ENCODE measurements around the gene C1orf87.

Gene C1orf87

DNA sequence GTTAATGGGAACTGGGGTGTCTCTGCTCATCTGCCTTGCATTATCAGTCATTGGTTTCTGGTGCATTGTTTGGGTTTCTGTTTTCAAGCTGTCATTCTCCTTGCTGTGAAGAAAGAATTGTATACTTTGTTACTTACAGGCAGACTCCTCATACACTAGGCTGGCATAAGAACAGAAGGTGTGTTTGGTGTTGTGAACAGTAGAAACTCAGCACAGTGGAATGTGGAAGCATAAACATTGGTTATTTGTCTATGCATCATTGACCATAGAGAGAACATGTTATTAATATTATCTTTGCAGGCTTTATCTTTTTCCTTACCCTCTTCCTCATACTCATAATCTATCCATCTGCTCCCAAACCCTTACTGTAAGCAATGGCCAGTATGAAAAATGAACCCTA is 18.2 kb downstream of the C1orf87 start:
- no peak for DNase-seq

DNA sequence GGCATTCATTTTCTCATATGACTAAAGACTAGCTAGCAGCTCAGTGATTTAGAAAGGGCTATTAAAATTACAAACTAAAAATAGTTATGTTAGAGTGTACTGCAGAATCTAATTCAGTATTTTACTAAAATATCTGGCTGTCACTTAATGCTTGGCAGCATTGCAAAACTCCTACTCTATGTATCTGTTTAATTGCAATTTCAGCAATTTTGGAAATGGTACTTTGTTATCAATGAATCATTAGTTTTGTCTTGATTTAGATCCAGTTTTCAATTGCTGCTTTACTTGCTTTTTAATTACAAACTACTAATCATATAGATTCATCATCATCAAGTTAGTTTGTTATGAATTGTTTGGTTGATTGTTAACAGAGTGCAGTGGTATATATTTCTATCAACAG is 19.2 kb downstream of the C1orf87 start:
- no peak for DNase-seq

DNA sequence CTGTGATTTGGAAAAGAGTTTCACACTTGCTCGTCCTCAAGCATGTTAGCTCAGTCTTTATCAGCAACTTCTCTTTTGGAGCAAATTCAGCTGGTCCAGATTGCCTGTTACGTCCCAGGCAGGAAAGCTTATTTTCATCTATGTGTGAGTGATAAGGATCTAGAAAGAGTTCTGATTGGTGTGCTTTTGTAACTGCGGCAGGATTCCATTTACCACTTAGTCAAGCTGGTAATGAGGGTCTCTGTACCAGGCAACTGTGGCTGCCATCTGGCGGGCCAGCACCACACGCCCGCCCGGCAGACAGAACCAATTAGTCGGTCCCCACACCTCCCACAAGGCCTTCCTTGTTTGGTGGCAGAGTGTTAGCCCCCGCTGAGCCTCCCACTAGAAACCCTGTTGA is 21.0 kb downstream of the C1orf87 start:
- no peak for DNase-seq

DNA sequence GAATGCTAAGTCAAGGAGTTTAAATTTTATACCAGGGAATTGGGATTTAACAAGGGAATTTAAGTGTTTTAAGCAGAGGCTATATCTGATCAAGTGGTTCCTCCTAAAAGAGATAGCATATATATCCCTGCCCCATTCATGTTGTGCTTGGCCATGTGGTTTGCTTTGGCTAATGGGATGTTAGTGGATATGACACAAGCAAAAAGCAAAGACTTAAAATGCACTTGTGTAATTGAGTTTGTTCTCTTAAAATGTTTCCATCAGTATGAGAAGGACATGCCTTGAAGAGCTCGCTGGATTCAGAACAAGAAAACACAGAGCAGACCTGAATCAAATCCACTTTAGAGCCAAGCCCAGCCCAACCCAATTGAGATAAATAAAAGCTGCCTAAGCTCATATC is 22.4 kb downstream of the C1orf87 start:
- DNase-seq, result no peak

DNA sequence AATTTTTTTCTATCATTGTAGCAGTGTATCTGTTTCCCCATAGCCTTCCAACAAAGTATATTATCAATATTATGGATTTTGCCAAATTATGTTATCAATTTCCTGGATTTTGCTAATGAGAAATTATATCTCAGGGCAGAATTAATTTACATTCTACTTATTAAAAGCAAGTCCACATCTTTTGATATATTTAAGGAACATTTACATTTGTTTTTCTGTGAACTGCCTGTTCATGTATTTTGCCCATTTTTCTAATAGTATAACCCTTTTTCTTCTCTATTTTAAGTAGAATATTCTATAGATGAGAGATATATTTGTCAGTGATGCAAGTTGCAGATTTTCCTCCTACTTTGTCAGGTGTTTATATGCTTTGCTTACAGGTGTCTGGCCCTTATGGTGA is 24.4 kb downstream of the C1orf87 start:
- DNase-seq, result no peak

DNA sequence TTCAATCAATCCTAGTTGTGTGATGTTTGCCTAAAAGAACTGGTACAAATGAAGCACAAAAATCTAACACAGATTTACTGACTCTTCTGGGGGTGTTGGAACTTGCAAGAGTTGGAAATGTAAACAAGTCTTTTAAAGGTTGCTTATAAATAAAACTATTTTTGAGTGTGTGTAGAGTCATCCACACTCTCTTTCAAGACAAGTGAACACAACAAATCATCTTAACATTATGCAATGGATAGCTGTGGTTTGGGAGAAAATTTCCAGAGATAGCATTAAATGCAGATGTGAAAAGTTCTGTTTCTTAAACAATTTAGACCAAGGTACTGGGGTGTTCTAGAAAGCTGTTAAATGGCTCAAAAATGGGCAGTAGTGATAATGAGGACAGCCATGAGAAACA is 28.7 kb downstream of the C1orf87 start:
- no peak for DNase-seq

- no peak for DNase-seq
These were observed 31.8 kb downstream of the C1orf87 start for GRCh38 chr1:60041783-60042182.

DNA sequence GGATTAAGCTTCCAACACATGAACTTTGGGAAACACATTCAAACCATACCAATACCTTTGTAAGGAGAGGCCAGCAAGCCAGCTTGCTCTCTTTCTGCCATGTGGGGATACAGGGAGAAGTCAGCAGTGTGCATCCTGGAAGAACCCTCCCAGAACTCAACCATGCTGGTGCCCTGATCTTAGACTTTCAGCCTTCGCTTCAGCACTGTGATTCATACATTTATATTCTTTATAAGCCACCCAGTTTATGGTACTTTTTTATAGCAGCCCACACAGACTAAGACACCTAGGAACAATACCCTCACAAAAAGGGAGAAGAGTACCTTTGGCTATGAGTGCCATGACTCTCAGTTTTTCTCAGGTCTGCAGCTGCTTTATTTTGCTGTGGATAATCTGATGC is 35.9 kb downstream of the C1orf87 start:
- no peak for DNase-seq

GRCh38 chr1:60036856-60037460 is 36.6 kb downstream of the C1orf87 start:
- DNase-seq, result no peak

GRCh38 chr1:60035921-60036320 is 37.6 kb downstream of the C1orf87 start:
- DNase-seq, result no peak

- no peak for DNase-seq
These were observed 38.6 kb downstream of the C1orf87 start for GRCh38 chr1:60034999-60035398.

DNA sequence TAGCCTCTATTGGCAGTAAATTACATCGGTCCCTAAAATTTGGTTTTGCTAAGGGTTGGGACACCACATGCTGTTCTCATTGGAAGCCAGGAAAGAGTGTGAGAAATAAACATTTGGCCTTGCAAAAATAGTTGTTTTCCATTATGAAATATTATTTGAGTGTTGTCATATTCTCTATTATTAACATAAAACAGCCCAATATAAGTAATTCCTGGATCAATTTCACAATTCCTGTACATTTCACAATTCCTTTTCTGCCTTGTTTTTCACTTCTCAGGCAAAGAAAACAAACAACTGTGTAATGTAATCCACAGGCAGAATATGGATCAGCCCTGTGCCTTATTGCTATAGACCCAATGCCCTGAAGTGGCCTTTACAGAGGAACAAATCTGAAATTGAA is 40.5 kb downstream of the C1orf87 start:
- DNase-seq, result no peak

DNA sequence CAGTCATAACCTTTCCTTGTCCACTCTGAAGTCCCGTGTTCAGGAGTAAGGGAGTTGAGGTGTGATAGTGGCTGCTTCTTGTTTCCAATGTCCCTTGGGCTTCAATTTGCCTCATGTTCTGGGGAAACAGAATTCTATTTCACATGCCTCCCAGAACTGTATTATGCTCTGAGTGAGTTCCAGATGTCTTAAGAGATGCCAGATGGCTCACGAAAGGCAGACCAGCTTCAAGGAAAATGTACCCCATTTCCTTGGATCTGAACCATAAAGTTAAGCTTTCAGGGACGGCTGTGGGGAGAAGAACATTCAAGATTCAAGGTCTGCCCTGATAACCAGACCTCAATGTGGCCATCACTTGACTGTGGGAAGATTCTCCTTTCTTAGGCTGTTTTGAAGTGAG is 42.4 kb downstream of the C1orf87 start:
- DNase-seq, result no peak

- no peak for DNase-seq
These were observed 48.0 kb downstream of the C1orf87 start for GRCh38 chr1:60025552-60025951.

DNA sequence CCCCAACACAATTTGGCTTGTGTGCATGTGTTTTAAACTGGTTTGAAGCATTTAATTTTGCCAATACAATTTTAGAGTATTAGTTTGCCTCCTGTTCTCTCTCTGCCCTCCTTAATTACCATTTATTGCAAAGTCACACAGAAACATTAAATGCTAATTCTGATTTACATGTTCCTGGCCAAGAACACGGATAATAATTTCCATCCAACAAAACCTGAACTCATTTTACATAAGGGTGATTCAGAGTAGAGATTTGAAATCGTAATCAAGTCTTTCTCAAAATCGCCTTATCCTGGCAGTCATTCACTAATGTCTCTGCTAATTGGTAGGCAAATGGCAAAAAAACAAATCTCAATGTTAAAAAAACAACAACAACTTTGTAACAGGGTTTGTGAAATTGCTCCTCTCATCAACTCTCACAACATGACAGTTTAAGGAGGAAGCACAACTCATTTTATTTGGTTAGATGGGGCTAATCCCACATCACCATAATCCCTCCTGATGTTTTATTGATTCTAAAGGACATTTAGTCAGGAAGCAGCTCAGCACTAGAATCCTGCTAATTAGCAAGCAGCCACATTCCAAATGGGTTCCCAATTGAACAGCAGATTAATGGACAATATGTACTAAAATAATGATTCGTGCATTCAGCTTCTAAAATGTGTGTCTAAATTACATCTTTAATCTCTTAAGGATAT is 55.9 kb downstream of the C1orf87 start:
- no peak for DNase-seq

GRCh38 chr1:60010690-60011089 is 62.9 kb downstream of the C1orf87 start:
- DNase-seq, result no peak

GRCh38 chr1:60008500-60008899 is 65.1 kb downstream of the C1orf87 start:
- DNase-seq, result no peak

GRCh38 chr1:60000625-60001024 is 72.9 kb downstream of the C1orf87 start:
- DNase-seq, result no peak

DNA sequence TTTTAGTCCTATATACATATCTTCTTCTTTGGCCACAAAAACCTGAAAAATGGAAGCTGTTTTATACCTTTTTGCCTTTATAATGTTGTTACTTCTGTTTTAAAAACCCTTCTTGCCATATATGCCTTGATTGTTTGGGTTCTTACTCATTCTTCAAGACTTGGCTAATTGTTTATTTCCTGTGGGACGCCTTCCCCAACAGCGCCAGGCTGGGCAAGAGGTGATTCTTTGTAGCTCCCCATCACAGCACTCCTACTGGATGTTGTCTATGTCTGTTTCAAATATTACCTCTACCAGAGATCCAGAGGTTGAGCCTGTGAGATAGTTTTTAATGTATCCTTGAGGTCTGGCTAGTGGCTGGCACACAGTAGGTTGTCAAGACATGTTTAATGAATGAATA is 73.8 kb downstream of the C1orf87 start:
- no peak for DNase-seq

- DNase-seq, result no peak
These were observed 74.6 kb downstream of the C1orf87 start for GRCh38 chr1:59999006-59999405.

DNA sequence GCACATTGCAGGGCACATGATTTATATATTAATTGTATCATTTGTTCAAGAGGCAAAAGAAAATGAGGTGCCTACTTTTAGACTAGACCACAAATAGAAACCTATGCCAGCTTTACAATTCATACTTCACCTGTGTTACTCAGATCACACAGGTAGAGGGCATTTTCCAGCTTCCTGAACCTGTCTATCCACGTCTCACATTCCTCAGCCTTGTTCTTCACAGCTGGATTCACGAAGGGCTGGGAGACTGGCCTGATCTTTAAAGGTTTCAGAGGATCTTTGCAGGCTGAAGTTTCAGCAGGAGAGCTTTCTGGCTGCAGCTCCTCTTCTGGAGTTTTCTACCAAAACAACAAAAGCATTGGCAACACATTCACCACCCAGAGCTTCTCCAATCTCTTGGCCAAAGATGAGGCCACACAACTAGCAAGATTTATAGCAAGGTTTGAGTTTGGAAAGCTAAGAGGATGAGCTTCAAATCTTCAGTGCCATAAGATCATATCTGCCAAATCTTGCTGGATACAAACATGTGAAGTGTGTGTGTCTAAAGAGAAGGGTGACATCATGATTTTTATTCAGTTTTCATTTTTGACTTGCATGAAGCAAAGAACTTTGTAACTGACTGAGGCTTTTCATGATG is 76.0 kb downstream of the C1orf87 start:
- no peak for DNase-seq

- no peak for DNase-seq
These were observed 79.0 kb downstream of the C1orf87 start for GRCh38 chr1:59994302-59995198.

DNA sequence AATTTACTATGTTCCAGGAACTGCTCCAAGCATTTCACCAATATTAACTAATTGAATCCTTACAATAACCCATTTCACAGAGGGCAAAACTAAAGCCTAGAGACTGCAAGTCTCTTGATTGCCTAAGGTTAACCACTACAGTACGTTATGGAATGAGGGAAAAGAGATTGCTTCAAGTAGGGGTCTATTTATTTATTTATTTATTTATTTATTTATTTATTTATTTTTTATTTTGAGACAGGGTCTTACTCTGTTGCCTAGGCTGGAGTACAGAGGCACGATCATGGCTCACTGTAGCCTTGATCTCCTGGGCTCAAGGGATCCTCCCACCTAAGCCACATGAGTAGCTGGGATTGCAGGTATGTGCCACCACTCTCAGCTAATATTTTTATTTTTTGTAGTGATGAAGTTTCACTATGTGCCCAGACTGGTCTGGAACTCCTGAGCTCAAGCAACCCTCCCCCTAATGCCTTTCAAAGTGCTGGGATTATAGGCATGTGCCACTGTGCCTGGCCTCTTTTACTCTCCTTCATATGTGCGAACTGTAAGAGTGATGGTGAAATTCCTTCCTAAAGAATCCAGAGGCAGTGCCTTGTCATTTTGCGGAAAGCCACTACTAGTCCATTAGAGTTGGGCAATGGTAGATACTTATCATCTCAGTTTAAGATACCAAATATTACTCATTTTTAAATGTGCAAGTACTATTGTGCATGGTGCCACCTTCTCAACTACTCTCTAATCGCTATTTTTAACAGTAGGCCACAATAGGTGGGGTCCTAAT is 81.3 kb downstream of the C1orf87 start:
- no peak for DNase-seq
